GM21423 (cell line): ENCODE data around the gene LENEP.

ENCODE experiments used
- ATAC-seq: cut with Tn5 transposase; IDR thresholded peaks from one replicate; pipeline ENCODE4 v1.9.1; 2021; ENCODE audit warnings: mild to moderate bottlenecking, moderate library complexity; ENCODE audit not compliant: unreplicated experiment

LENEP gene

GRCh38 chr1:155009742-155010141, 16.4 kb downstream of the LENEP start:
- no peak for ATAC-seq

GRCh38 chr1:155010211-155010918, 17.0 kb downstream of the LENEP start:
- ATAC-seq = no peak

GRCh38 chr1:155011004-155011416, 17.6 kb downstream of the LENEP start:
- ATAC-seq = no peak

DNA sequence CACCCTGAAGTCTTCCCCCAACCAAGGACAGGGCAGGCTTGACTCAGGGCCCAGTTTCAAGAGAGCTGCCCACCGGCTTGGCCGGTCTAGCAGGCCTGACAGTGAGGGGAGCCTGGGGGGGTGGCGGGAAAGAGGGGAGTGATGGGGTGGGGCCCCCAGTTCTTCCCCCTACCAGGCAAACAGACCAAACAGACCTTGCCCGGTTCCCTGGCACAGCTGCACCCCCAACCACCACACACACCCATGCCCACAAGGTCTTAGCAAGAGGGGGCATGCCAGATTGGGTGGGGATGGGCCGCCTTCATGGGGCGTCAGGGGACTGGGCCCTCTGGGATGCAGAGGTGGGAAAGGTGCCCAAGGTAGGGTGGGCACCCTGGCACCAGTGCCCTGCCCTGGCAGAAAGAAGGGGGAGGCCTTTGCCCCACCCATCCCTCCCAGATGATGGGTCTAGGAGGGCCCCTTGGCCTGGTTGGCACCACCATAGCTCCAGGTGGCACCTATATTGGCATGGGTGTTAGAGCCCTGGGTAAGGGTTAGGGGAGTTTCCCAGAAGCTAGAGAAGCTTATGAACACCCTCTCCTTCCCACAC, 18.1 kb downstream of the LENEP start:
- ATAC-seq = no peak

GRCh38 chr1:155012026-155012546, 18.7 kb downstream of the LENEP start:
- ATAC-seq = no peak

DNA sequence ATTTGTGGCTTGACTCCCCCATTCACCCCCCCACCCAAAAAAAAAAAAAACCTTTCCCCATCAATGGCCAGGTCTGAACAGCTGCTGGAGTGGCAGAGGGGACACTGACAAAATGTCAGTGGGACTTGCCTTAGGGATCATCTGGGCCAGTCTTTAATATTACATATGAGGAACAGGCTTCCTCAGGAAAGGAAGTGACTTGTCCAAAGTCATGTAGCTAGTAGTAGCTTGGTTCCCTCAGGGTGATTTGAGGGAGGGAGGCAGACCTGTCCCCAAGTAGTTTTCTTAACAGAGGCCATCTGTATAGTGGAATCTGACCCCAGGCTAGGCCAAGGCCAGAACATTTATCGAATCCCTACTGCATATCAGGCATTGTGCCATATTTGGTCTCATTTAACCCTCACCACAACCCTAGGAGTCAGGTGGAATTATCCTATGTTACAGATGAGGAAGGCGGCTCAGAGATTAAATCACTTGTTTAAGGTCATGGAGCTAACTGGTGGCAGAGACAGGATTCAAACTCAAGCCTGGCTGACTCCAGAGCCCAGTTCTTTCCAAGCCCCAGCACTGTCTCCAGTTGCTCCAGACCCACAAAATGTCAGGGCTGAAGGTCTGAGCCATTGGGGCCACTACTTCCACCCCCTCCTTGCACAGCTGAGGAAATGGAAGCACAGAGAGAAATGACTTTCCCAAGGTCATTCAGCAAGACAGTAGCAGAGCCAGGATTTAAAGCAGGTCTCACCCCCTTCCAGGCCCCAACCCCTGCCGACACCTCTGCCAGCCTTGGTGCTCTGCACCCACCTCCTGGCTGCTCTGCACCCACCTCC, 19.6 kb downstream of the LENEP start:
- no peak for ATAC-seq

DNA sequence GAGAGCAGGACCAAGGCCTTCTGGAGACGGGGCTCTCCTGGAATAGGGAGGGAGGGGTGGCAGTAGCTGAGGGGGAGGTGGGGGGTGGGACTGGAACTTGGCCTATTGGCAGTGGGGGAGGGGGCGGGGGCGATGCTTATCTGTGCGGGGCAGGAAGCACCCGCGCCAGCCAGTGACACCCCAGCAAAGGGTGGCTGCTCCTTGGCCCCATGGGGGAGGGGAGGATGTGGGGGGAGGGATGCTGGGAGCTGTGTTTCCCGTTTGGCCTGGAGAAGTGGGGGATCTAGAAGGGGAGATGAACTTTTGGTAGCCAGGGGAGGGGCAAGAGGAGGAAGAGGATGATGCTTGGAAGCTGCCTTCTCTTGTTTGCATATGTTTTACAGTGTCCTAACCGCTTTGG, 20.2 kb downstream of the LENEP start:
- ATAC-seq = no peak

DNA sequence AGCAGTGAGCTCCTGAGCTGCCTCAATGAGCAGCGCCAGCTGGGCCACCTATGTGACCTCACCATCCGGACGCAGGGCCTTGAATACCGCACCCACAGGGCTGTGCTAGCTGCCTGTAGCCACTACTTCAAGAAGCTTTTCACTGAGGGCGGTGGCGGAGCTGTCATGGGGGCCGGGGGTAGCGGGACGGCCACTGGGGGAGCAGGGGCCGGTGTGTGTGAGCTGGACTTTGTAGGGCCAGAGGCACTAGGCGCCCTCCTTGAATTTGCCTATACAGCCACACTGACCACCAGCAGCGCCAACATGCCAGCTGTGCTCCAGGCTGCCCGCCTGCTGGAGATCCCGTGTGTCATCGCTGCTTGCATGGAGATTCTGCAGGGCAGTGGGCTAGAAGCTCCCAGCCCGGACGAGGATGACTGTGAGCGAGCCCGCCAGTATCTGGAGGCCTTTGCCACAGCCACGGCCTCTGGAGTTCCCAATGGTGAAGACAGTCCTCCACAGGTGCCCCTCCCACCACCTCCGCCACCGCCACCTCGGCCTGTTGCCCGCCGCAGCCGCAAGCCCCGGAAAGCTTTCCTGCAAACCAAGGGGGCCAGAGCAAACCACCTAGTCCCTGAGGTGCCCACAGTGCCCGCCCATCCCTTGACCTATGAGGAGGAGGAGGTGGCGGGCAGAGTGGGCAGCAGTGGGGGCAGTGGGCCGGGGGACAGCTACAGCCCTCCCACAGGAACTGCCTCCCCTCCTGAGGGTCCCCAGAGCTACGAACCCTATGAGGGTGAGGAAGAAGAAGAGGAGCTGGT, 21.5 kb downstream of the LENEP start:
- ATAC-seq = no peak

DNA sequence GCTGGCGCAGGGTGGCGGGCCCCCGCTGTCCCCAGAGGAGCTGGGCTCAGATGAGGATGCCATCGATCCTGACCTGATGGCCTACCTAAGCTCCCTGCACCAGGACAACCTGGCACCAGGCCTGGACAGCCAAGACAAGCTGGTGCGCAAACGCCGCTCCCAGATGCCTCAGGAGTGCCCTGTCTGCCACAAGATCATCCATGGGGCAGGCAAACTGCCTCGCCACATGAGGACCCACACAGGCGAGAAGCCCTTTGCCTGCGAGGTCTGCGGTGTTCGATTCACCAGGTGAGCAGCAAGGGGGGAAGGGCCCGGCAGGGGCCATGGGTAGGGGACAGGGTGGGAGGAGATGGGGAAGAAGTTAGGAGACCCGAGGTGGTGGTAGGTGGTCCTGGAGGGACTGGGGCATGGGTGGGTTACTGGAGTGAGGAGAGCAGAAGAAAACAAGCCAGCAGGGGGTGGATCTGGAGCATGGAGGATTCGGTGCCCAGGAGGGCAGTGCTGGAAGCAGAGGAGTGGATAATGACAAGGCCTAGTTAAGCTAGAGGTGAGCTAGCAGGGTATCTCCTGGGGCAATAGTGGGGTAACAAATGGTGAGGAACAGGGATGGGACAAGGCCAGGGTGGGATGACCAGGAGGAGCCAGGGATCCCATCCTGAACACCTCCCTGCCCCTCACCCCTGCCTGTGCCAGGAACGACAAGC, 22.3 kb downstream of the LENEP start:
- ATAC-seq = no peak

GRCh38 chr1:155016231-155016831, 22.9 kb downstream of the LENEP start:
- ATAC-seq = no peak

DNA sequence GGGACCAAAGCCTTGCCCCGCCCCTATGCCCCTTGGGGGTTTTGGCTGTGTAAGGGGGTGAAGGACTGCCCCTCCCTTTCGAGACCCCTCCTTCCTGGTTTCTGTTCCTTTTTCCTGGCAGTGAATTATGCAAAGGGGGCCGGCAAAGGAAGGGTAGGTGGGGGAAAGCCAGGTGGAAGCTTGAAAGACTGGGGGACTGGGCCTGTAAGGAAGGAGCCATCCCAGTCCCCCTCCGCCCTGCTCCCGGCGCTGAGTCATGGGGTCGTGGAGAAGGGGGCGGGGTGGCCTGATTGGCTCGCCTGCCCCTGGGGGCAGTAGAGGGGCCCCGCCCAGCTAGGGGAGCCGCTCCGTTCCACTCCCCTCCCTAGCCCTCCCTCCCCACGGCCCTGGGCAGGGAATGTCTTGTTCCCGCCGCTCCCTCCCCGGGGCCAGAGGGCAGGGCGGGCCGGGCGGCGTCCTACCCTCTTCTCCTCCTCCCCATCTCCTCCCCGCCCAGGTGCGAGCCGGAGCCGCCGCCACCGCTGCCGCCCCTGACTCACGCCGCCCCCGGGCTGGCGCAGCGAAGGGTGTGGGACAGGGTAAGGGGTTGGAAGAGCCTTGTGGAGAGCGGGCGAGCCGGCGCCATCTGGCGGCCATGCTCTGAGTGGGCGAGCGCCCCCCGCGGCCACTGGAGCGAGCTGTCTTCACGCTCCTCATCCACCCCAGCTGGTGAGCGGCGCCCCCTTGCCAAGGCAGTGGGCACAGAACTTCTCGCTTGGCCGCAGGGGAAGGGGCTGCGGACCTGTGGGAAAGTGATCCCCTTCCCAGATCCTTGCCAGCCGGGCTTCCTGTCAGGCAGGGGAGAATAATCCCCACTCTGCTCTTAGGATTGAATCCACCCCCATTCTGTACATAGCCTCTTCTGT, 23.9 kb downstream of the LENEP start:
- ATAC-seq = peak; percentile 69

DNA sequence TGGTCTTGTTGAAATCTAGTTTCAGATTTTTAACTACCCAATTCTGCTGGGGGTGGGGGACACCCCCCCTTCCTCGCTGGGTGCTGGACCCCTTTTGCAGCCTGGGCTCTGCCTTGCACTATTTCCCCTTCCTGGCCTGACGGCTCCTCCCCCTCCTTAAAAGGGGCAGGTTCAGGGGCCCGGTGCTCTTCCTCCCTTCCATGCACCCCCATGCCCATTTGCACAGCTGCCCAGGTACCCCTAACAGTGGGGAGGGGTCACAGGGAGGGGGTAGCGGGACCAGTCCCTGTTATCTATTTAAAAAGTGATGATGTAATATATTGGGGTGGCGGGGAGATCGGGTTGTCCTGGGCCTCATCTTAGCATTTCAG, 24.5 kb downstream of the LENEP start:
- no peak for ATAC-seq

DNA sequence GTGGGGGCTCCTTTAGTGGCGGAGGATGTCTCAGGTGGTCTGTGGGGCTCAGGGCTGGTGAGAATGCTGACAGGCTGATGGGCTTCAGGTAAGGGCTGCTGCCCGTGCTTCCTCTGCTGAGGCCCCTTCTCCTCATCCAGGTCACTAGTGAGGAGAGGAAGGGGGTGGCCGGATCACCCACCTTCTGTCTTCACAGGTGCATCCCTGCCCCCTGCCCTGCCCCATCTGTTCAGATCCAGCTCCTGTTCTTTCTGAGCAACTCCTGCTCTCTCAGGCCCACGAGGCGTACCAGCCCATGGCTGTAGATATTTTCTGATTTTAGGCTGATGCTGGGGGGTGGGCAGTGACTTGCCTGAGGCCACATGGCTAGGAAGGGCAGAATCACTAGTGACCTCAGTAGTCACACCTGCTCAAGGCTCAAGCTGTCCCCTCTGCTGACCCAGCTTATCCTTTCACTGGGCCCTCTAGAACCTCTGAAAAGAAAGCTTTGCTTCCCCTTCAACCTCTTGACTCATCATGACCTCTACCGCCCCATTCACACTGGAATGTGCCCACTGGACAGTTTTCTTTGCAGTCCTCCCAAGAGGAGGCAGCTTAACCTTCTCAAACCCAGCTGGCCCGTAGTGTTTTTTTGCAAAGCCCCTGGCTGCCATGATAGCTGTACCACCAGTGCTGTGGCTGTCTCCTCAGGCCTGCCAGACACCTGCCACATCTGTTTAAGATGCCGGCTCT, 25.4 kb downstream of the LENEP start:
- ATAC-seq = no peak

- no peak for ATAC-seq
Observed at GRCh38 chr1:155019377-155020245, 26.2 kb downstream of the LENEP start.

DNA sequence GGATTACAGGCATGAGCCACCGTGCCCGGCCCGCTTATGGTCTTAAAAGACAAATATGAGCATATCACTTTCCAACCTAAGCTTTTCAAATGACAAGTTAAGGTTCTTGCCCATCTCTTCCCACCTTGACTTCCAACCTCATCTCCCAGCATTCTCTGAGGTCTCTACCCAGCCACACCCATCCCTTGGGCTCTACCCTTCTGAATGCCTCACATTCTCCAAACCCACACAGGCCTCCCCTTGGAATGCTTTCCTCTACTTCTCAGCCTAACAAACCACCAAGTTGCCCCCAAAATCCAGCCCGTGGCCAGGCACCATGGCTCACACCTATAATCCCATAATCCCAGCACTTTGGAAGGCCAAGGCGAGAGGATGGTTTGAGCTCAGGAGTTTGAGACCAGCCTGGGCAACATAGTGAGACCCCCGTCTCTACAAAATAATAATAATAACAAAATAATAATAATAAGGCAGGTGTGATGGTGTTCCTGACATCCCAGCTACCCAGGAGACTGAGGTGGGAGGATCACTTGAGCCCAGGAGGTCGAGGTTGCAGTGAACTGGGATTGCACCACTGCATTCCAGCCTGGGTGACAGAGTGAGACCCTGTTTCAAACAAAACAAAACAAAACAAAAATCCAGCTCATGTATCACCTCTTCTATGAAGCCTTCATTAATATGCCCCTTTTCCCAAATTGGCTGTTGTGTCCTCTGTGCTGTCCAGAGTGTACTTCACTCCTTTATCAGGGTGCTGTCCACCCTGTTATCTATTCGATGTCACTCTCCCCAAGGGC, 28.9 kb downstream of the LENEP start:
- ATAC-seq = no peak

DNA sequence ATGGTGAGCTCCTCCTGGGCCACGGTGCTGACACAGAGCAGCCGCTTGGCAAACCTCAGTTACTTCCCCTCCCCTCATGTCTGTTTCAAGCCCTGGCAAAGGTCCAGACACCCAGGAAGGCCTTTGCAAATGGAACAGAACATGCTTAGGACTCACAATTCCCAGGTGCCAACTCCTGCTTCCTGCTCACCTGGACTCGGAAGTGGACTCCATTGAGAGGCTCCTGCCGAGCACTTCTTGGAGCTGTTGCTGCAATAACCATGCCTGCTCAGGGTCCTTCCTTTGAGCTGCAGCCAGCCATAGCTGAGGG, 29.5 kb downstream of the LENEP start:
- no peak for ATAC-seq

GRCh38 chr1:155023627-155024026, 30.2 kb downstream of the LENEP start:
- ATAC-seq = no peak
